Coronary artery (tissue), 2 donors: ENCODE measurements around the gene FBXL16.

Source experiments
- DNase-seq: peaks from one replicate; pipeline ENCODE4 v3.0.0-alpha.2; 2017; ENCODE audit warnings: low spot score
- H3K27ac ChIP-seq, 2 donors: fragments of 200-600 bp; sonication (generic); one replicate each; pipeline ENCODE4 v1.5.1; 2016 to 2019
- H3K4me3 ChIP-seq: fragments of 200-600 bp; sonication (generic); 2 replicates; pipeline ENCODE4 v1.5.1; 2016; ENCODE audit warnings: mild to moderate bottlenecking, moderate library complexity
- TF ChIP-seq, protein P1 (sequence below): fragments of 200-600 bp; sonication (generic); IDR thresholded peaks from one replicate; pipeline ENCODE4 v1.5.1; 2019; ENCODE audit warnings: antibody characterized with exemption

FBXL16 gene

DNA sequence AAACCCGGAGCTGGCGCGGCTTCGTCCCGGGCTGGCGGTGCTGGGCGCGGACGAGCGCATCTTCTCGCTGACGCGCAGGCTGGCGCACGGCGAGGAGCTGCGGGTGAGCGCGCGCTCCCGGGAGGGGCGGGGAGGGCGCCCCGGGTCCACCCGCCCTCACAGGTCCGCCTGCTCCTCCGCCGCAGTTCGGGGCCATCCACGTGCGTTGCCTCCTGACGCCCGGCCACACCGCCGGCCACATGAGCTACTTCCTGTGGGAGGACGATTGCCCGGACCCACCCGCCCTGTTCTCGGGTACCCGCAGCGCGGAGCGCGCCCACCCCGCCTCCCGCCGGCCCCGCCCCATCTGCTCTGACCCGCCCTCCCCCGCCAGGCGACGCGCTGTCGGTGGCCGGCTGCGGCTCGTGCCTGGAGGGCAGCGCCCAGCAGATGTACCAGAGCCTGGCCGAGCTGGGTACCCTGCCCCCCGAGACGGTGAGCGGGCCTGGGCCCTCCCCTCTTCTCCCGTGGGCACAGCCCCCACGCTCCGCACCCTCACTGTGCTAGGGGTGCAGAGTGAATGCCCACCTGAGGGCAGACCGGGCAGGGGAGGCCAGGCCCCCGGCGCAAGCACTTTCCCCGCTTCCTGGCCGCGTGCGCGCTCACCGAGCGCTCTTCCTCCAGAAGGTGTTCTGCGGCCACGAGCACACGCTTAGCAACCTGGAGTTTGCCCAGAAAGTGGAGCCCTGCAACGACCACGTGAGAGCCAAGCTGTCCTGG is 22.7 kb upstream of the FBXL16 start:
- peak overlapping the region in 1 of 2 donors; percentile 44 for H3K27ac ChIP-seq
- H3K4me3 ChIP-seq: peak overlapping the region; percentile 72
- no peak for DNase-seq
- TF ChIP-seq, protein P1, sequence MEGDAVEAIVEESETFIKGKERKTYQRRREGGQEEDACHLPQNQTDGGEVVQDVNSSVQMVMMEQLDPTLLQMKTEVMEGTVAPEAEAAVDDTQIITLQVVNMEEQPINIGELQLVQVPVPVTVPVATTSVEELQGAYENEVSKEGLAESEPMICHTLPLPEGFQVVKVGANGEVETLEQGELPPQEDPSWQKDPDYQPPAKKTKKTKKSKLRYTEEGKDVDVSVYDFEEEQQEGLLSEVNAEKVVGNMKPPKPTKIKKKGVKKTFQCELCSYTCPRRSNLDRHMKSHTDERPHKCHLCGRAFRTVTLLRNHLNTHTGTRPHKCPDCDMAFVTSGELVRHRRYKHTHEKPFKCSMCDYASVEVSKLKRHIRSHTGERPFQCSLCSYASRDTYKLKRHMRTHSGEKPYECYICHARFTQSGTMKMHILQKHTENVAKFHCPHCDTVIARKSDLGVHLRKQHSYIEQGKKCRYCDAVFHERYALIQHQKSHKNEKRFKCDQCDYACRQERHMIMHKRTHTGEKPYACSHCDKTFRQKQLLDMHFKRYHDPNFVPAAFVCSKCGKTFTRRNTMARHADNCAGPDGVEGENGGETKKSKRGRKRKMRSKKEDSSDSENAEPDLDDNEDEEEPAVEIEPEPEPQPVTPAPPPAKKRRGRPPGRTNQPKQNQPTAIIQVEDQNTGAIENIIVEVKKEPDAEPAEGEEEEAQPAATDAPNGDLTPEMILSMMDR: no peak

DNA sequence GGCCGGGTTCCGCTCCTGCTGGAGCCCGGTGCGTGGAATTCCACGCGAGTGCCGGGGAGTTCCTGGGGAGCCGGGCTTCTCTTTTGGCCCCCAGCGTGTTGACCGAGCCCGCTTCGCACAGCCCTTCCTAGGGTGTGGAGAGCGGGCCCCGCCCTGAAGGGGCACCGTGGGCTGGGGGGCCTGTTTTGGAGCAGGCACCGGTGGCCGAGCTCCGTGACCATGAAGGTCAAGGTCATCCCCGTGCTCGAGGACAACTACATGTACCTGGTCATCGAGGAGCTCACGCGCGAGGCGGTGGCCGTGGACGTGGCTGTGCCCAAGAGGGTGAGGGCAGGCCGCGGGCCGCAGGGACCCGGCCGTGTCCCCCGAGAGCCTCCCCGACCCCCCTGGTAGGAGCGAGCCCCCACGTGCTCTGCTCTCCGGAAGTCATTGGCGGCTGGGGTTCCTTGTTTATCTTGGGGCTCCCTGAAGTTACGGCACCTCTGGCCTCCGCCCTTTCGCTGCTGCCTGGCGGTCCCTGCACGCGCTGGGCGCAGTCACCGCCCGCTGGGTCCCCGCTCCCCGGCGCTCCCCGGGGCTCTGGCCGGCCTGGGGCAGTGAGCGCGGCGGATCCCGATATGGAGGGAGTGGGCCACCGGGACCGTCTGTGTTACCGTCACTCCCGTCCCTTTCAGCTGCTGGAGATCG is 21.8 kb upstream of the FBXL16 start:
- peak overlapping the region in 1 of 2 donors; percentile 44 for H3K27ac ChIP-seq
- peak overlapping the region; percentile 72 for H3K4me3 ChIP-seq
- TF ChIP-seq, protein P1: no peak
- no peak for DNase-seq

DNA sequence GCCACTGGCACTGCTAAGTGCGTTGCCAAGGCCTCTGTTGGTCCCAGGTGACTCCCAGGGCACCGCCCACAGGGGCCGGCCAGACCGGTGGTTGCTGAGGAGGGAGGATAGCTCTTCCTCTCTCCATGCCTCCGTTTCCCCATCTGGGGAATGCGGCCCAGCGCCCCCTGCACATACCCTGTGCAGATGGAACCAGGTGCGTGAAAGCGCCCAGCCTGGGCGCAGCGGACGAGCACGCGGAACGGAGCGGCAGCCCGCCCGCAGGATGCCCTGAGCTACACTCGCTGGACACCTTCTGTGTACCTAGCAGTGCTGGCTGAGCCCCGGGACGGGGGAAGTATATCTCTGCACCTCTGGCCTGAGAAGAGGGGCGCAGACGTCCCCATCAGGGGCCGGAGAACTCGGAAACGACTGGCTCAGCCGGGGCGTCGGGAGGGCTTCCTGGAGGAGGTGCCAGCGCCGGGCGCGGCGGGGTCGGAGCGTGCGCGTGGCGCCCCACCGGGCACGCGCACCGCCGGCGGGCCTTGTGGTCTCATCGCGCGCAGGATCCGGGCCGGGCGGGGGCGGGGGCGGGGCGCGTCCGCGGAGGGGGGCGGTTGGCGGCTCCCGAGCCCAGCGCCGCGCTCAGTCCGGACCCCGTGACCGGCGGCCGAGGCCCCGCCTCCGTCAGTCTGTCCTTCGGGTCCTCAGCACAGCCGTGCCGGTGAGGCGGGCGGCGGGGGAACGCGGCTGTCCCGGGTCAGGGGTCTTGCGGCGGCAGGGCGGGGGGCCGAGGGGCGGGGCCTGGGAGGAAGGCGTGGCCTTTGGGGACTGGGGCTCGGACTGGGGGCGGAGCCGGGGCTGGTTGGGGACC is 21.1 kb upstream of the FBXL16 start, which contains the start of the genes CCDC78 and HAGHL:
Gene CCDC78, minus strand, starts transcription at position 6 of the 853 bp plus-strand sequence. CDS start 76 bp downstream, outside the sequence.
Gene HAGHL, plus strand, starts transcription at position 669 of the 853 bp plus-strand sequence. CDS start 404 bp downstream, outside the sequence.
- Histone ChIP-seq H3K27ac (peak within 1 kb of the TSS in 1 of 2 donors; percentile 44), H3K4me3 (peak within 1 kb of the TSS; percentile 72)
- TF ChIP-seq, protein P1: no peak
- DNase-seq: no peak

DNA sequence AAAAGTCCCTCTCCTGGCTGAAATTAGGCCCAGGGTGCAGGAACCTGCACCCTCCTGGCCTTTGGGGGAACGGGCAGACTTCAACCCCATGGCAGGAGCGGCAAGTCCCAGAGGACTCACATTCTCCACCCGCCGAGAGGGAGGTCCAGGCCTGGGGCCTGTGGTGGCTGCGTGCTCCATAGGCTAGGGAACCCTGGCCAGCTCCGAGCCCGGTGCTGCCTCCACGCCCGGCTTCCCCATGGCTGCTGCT is 20.5 kb upstream of the FBXL16 start:
- DNase-seq: no peak
- TF ChIP-seq, protein P1: no peak
- Histone ChIP-seq H3K4me3 (peak overlapping the region; percentile 72), H3K27ac (no peak overlapping the region)

DNA sequence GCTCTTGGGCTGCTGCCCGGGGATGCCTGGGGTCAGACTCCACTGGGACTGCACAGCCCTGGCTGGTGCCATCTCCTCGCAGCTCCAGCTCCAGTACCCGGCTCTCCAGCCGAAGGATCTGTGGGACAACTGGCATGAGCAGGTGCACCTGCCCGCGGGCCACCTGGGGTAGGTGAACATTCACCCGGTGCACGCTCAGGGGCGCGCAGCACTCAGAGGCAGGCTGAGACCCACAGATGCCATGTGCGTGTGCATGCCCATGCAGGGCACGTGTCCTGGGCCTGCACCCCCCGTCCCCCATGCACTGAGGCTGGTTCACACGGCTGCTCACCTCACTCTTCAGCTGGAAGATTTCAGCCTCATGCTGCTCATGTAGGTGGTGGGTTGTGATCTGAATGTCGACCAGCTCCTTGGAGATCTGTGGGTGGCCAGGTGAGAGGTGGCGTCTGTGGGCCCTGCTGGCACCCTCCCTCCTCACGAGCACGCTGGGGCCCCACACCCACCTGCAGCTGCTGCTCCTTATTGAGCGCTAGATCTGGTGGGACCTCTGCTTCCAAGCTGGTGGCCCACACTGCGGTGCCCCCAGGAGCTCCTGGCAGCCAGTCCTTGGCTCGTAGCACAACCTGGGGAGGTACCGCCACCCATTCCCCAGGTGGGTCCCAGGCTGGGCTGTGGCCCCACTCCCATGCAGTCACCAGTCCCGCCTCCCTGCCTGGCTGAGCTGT is 20.0 kb upstream of the FBXL16 start:
- Histone ChIP-seq H3K27ac (no peak overlapping the region), H3K4me3 (no peak overlapping the region)
- no peak for DNase-seq
- TF ChIP-seq, protein P1: no peak

DNA sequence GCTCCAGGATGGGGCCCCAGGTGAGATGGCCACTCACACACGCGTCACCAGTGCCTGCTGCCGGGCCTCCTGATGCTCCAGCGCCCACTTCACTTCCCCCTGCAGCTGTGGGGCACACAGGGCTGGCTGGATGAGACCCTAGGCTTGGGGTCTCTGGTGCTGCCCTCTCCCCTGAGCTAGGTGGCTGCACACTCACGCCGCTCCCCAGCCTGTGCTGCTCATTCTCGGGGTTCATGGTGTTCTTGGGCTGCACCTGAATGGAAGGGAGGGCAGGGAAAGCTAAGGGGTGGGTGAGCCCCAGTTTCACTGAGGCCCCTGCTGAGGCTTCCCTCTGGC is 19.4 kb upstream of the FBXL16 start:
- Histone ChIP-seq H3K27ac (no peak overlapping the region), H3K4me3 (no peak overlapping the region)
- TF ChIP-seq, protein P1: no peak
- DNase-seq: no peak
